Measurements from ENCODE around the gene MAPKAPK2.

The MAPKAPK2 gene

GRCh38 chr1:206703661-206704060, 19.0 kb downstream of the MAPKAPK2 start:
- peaks cover 4% of the 10 kb centered on the region for H3K36me3 Mint-ChIP-seq (ENCODE audit: low read depth)
- H3K27ac Mint-ChIP-seq = peak overlapping the region; percentile 37 to 94 (median 90)
- no peaks in the 10 kb centered on the region for H3K9me3 Mint-ChIP-seq
- H3K4me3 Mint-ChIP-seq = peak overlapping the region in 2 of 3 experiments; percentile 18 to 42
- no peaks in the 10 kb centered on the region for H3K27me3 Mint-ChIP-seq (ENCODE audit: low read depth)
- peaks cover 96% of the 10 kb centered on the region for H3K4me1 Mint-ChIP-seq
- TF ChIP-seq, protein P1, sequence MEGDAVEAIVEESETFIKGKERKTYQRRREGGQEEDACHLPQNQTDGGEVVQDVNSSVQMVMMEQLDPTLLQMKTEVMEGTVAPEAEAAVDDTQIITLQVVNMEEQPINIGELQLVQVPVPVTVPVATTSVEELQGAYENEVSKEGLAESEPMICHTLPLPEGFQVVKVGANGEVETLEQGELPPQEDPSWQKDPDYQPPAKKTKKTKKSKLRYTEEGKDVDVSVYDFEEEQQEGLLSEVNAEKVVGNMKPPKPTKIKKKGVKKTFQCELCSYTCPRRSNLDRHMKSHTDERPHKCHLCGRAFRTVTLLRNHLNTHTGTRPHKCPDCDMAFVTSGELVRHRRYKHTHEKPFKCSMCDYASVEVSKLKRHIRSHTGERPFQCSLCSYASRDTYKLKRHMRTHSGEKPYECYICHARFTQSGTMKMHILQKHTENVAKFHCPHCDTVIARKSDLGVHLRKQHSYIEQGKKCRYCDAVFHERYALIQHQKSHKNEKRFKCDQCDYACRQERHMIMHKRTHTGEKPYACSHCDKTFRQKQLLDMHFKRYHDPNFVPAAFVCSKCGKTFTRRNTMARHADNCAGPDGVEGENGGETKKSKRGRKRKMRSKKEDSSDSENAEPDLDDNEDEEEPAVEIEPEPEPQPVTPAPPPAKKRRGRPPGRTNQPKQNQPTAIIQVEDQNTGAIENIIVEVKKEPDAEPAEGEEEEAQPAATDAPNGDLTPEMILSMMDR (IDR thresholded peaks at IDR 0.05; ENCODE audit: unreplicated experiment in 3 of 3) = no peak

DNA sequence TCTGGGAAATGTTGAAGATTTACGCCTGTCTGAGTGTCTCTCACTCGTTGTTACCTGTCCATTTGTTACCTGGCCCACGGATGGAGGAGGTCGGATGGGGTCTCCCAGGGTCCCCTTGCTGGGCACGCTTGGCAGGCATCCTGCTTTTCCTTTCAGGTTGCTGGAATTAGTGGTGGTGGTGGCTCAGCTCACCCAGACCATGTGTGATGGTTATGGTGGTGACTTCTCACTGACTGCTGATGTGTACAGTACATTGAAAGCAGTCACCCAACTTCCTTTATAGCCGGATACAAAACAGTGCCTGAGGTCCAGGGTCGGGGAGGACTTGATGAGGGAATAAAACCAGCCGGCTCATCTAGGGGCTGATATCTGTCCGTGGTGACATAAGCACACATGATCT, 19.5 kb downstream of the MAPKAPK2 start:
- no peaks in the 10 kb centered on the region for H3K27me3 Mint-ChIP-seq (ENCODE audit: low read depth)
- H3K9me3 Mint-ChIP-seq = no peaks in the 10 kb centered on the region
- peak overlapping the region; percentile 90 to 95 (median 94) for H3K27ac Mint-ChIP-seq
- no peak overlapping the region for H3K4me3 Mint-ChIP-seq
- H3K4me1 Mint-ChIP-seq = peaks cover 96% of the 10 kb centered on the region
- H3K36me3 Mint-ChIP-seq (ENCODE audit: low read depth) = no peaks in the 10 kb centered on the region
- TF ChIP-seq, protein P1 (IDR thresholded peaks at IDR 0.05; ENCODE audit: unreplicated experiment in 3 of 3) = no peak

DNA sequence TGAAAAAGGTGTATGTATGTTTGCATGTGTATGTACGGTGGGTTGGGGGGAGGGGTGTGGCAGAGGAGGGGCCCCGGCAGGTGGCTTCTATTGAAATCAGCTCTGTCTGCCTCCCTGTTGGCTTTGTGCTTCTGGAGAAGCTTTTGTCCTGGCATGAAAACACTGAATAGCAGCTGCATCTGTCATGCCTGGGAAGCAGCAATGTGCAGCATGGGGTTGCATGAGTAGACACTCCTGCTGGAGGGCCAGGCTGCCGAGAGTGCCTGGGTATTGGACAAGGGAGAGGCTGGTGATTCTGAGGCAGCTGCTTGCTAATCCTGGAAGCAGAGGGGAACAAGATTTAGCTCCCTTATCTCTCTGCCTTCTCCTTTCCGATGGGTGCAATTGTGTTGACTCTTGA, 20.5 kb downstream of the MAPKAPK2 start:
- peak overlapping the region; percentile 51 to 77 (median 55) for H3K4me3 Mint-ChIP-seq
- TF ChIP-seq, protein P1 (IDR thresholded peaks at IDR 0.05; ENCODE audit: unreplicated experiment in 3 of 3) = no peak
- no peaks in the 10 kb centered on the region for H3K27me3 Mint-ChIP-seq (ENCODE audit: low read depth)
- H3K9me3 Mint-ChIP-seq = no peaks in the 10 kb centered on the region
- H3K4me1 Mint-ChIP-seq = peaks cover 95% of the 10 kb centered on the region
- H3K36me3 Mint-ChIP-seq (ENCODE audit: low read depth) = no peaks in the 10 kb centered on the region
- H3K27ac Mint-ChIP-seq = peak overlapping the region; percentile 90 to 95 (median 94)

GRCh38 chr1:206705726-206706297, 21.1 kb downstream of the MAPKAPK2 start:
- TF ChIP-seq, protein P1 (IDR thresholded peaks at IDR 0.05; ENCODE audit: unreplicated experiment in 3 of 3) = no peak
- Mint-ChIP-seq H3K27me3 (ENCODE audit: low read depth) (no peaks in the 10 kb centered on the region), H3K4me3 (peak overlapping the region; percentile 51 to 77 (median 55)), H3K4me1 (peaks cover 95% of the 10 kb centered on the region), H3K9me3 (no peaks in the 10 kb centered on the region), H3K36me3 (ENCODE audit: low read depth) (no peaks in the 10 kb centered on the region), H3K27ac (peak overlapping the region; percentile 90 to 95 (median 94))

DNA sequence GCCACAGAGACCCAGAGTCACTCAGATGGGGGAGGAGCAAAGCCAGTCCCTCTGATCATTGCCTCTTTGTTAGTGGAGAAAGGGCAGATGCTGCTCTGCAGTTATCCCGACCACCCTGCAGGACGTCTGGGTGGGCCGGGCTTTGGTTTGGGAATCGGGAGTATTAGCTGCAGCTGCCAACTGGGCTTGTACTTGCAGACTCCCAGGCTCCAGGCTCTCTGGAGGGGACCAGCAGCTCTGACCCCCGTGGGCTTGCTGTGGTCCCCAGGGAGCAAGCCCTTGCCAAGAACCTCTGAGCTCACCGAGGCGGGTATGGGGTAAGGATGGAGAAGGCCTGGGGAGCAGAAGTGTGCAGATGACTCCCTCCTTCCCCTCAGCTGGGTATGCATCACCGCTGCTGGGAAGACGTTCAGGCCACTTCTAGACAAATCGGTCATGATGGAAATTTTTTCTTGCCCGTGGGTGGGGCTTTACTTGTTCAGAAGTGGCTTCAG, 21.6 kb downstream of the MAPKAPK2 start:
- peak overlapping the region in 2 of 3 experiments; percentile 29 to 48 for H3K4me3 Mint-ChIP-seq
- no peaks in the 10 kb centered on the region for H3K36me3 Mint-ChIP-seq (ENCODE audit: low read depth)
- peak overlapping the region; percentile 90 to 95 (median 94) for H3K27ac Mint-ChIP-seq
- peaks cover 89% of the 10 kb centered on the region for H3K4me1 Mint-ChIP-seq
- no peaks in the 10 kb centered on the region for H3K27me3 Mint-ChIP-seq (ENCODE audit: low read depth)
- TF ChIP-seq, protein P1 (IDR thresholded peaks at IDR 0.05; ENCODE audit: unreplicated experiment in 3 of 3) = no peak
- no peaks in the 10 kb centered on the region for H3K9me3 Mint-ChIP-seq
